CD4-positive, alpha-beta T cell treated with Interleukin-4 for 4 hours (primary cell): Measurements from ENCODE around the gene FOXN3.
"Not testable (repeated sequence)": the region's sequence is repeated elsewhere in the genome, so short reads cannot be mapped to it uniquely, and the experiment has no call there.

ENCODE experiments used
- DNase-seq: peaks from one replicate; pipeline ENCODE4 v3.0.0-alpha.2; 2020

Gene FOXN3

GRCh38 chr14:89111232-89111631, 305.8 kb downstream of the FOXN3 start:
- not testable (repeated sequence) for DNase-seq

DNA sequence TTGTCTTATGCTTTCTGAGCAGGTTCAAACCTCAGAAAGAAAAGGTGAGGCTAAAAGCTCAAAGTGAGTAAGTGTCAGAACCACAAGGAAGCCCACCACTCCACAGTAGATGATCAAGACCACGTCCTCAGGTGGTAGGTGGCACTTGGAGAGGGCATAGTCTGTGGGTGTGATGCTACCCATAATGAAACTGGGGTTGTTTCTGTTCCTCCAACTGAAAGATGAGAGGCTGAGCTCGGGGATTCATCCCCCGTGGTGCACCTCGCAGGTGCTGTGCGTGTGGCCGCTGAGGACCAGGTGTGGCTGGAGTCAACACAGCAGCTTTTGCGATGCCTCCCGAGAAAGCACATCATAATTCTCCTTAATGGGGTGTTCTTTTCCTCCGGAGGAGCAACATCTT, 306.9 kb downstream of the FOXN3 start:
- DNase-seq = no peak

- no peak for DNase-seq
Measured at GRCh38 chr14:89108608-89109007, 308.4 kb downstream of the FOXN3 start.

DNA sequence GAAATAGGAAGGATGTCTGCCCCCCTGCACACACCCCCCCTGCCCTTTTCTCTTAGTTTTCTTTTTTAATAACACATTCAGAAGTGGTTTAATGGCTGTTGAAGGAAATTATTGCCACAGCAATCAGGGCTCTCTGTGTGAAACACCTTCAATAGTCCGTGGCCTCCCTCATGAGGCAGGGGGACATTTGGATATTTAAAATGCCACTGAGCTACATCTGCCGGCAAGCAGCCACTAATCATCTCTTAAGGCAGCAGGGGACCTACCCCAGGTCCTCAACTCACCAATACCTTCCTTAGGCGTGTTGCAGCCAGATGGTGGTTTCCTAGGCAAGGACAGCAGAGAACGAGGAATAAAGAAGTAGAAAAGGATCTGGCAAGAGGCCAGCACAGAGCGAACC, 309.4 kb downstream of the FOXN3 start:
- no peak for DNase-seq
